GM12878 (cell line): ENCODE data around the gene CDRT15. TPM values are rescaled to one million over a fixed set of nuclear protein-coding genes. Genes with fewer than 3 reads are reported as not detected.

Source experiments
- ATAC-seq: fragments of 200-7000 bp; cut with Tn5 transposase; 3 replicates; pipeline ENCODE4 v1.9.1; 2020; ENCODE audit warnings: mild to moderate bottlenecking, moderate library complexity
- BruUV-seq: library from RNA; stranded (reverse); fragments of 400-500 nt; replicated peaks from 2 replicates; lab custom pipeline; 2021; lab: Mats Ljungman, UMichigan
- CTCF ChIA-PET: fragments of 300-600 bp; sonication (Branson Sonifier 250); formaldehyde crosslinking; extraction: SDS; loops from one replicate; lab custom pipeline; 2021; ENCODE audit warnings: inconsistent platforms; lab: Yijun Ruan, JAX
- POLR2A ChIA-PET: fragments of 350-600 bp; formaldehyde crosslinking; extraction: SDS; loops from one replicate; lab custom pipeline; 2021; ENCODE audit warnings: inconsistent platforms; lab: Charles Lee
- RAD21 ChIA-PET: fragments of 300-600 bp; sonication (Branson Sonifier 250); formaldehyde crosslinking; loops from one replicate; lab custom pipeline; 2023; ENCODE audit warnings: antibody characterized with exemption; ENCODE audit not compliant: unreplicated experiment; lab: Charles Lee
- SMC1A ChIA-PET: fragments of 300-600 bp; sonication (Branson Sonifier 250); formaldehyde crosslinking; loops from one replicate; lab custom pipeline; 2023; ENCODE audit not compliant: unreplicated experiment, uncharacterized antibody; lab: Charles Lee
- DNase-seq: peaks from one replicate; pipeline ENCODE4 v3.0.0-alpha.2; 2011; ENCODE audit warnings: low read depth, low spot score
- FAIRE-seq: peaks from 3 replicates; lab custom pipeline; 2011; peaks lifted over from hg19 to GRCh38; lab: Jason Lieb, UNC
- H2AFZ ChIP-seq: 2 replicates; pipeline ENCODE4 v1.6.0; 2011; ENCODE audit warnings: low read depth, low read length, control low read depth; ENCODE audit not compliant: control insufficient read depth
- H3K27ac ChIP-seq: 2 replicates; pipeline ENCODE4 v1.5.1; 2011; ENCODE audit warnings: control low read depth; ENCODE audit not compliant: control insufficient read depth, insufficient read depth
- H3K27me3 ChIP-seq, 2 experiments: replicated peaks in 1 of 2; 2 replicates each; pipeline versions ENCODE4 v1.6.0 to v1.6.1; 2011; ENCODE audit warnings: low read length in 1 of 2; ENCODE audit not compliant: control insufficient read depth in 2 of 2, insufficient read depth in 2 of 2
- H3K36me3 ChIP-seq, 2 experiments: 2 replicates each; pipeline ENCODE4 v1.5.1; 2011; ENCODE audit warnings: low read length in 1 of 2; ENCODE audit not compliant: control insufficient read depth in 2 of 2, insufficient read depth in 2 of 2
- H3K4me1 ChIP-seq: 2 replicates; pipeline ENCODE4 v1.6.1; 2011; ENCODE audit warnings: mild to moderate bottlenecking, low read length, moderate library complexity, mixed read lengths; ENCODE audit not compliant: control insufficient read depth, insufficient read depth
- H3K4me2 ChIP-seq: 2 replicates; pipeline ENCODE4 v1.6.0; 2011; ENCODE audit warnings: control low read depth; ENCODE audit not compliant: control insufficient read depth, insufficient read depth
- H3K4me3 ChIP-seq: fragments of 200-600 bp; sonication (generic); 2 replicates; pipeline ENCODE4 v1.5.1; 2016
- H3K79me2 ChIP-seq: 2 replicates; pipeline ENCODE4 v1.6.0; 2011; ENCODE audit warnings: low read length; ENCODE audit not compliant: control insufficient read depth, insufficient read depth
- H3K9ac ChIP-seq: 2 replicates; pipeline ENCODE4 v1.8.0; 2011; ENCODE audit warnings: low read length, control low read depth, mixed read lengths; ENCODE audit not compliant: control insufficient read depth, insufficient read depth
- H3K9me3 ChIP-seq: replicated peaks from 3 replicates; pipeline ENCODE4 v1.5.1; 2011; ENCODE audit warnings: mild to moderate bottlenecking, low read length; ENCODE audit not compliant: control insufficient read depth, insufficient read depth
- H4K20me1 ChIP-seq: 2 replicates; pipeline ENCODE4 v1.6.0; 2011; ENCODE audit not compliant: control insufficient read depth, insufficient read depth
- FOXK2 ChIP-seq: fragments of 450-650 bp; IDR thresholded peaks from 2 replicates; pipeline ENCODE4 v1.6.1; 2017; ENCODE audit warnings: mild to moderate bottlenecking, moderate library complexity
- HCFC1 ChIP-seq: fragments of 150-350 bp; IDR thresholded peaks from 2 replicates; pipeline ENCODE4 v1.6.1; 2014; ENCODE audit warnings: low read length
- IRF4 ChIP-seq: IDR thresholded peaks from 2 replicates; pipeline ENCODE4 v1.6.1; 2011; ENCODE audit warnings: low read depth, low read length
- KAT2A ChIP-seq: conservative IDR thresholded peaks from 2 replicates; pipeline ENCODE4 v1.6.1; 2011; ENCODE audit warnings: low read depth, low read length; ENCODE audit not compliant: control insufficient read depth
- KLF5 ChIP-seq: fragments of 450-650 bp; IDR thresholded peaks from 2 replicates; pipeline ENCODE4 v1.6.1; 2014; ENCODE audit warnings: mild to moderate bottlenecking; ENCODE audit not compliant: partially characterized antibody
- MYC ChIP-seq: IDR thresholded peaks from 2 replicates; pipeline ENCODE4 v1.6.1; 2011; ENCODE audit warnings: mild to moderate bottlenecking, low read length, moderate library complexity, inconsistent platforms; ENCODE audit not compliant: insufficient read depth, insufficient replicate concordance, insufficient read length, severe bottlenecking
- NR2F1 ChIP-seq: fragments of 450-650 bp; conservative IDR thresholded peaks from 2 replicates; pipeline ENCODE4 v1.6.1; 2017; ENCODE audit warnings: mild to moderate bottlenecking
- RBBP5 ChIP-seq: fragments of 200-600 bp; sonication (generic); conservative IDR thresholded peaks from 2 replicates; pipeline ENCODE4 v1.6.1; 2016
- RCOR1 ChIP-seq: conservative IDR thresholded peaks from 2 replicates; pipeline ENCODE4 v1.6.1; 2012; ENCODE audit warnings: low read depth, low read length, improper control_type of control experiment
- TCF3 ChIP-seq: IDR thresholded peaks from 2 replicates; pipeline ENCODE4 v1.6.1; 2012; ENCODE audit warnings: low read depth, mild to moderate bottlenecking, low read length, borderline replicate concordance; ENCODE audit not compliant: insufficient read depth
- ZNF384 ChIP-seq: IDR thresholded peaks from 2 replicates; pipeline ENCODE4 v1.6.1; 2012; ENCODE audit warnings: low read depth, mild to moderate bottlenecking, low read length, improper control_type of control experiment, borderline replicate concordance
- WGBS: methylation state at CpG from one replicate; pipeline ENCODE4 v1.1.6; 2016; ENCODE audit warnings: low lambda C conversion rate; ENCODE audit not compliant: insufficient replicate concordance, insufficient coverage; ENCODE audit errors: missing lambda C conversion rate; 5-methylcytosine and 5-hydroxymethylcytosine counted together
- in situ Hi-C: fragments of 300-500 bp; cut with MboI; formaldehyde crosslinking; loops from 9 replicates; pipeline ENCODE4 v1.14.3; 2018; ENCODE audit warnings: mixed read lengths
- intact Hi-C: fragments of 100-400 bp; cut with micrococcal nuclease; formaldehyde crosslinking; loops from one replicate; pipeline ENCODE4 v1.14.2; 2022; ENCODE audit not compliant: unreplicated experiment
- polyA plus RNA-seq, 11 experiments: library from polyadenylated mRNA; depleted of rRNA in 4 of 11; unstranded in 6 of 11; stranded (reverse) in 5 of 11; fragments of >200 nt; fragmentation: Nextera tagmentation in 4 of 11; fragmentation: Illumina TruSeq in 1 of 11; extraction: Ambion mirVana in 4 of 11; extraction: Trizol in 1 of 11; gene quantifications; 1 replicate in 1 of 11; 2 replicates in 10 of 11; pipeline versions ENCODE4 v1.2.1 to v1.2.3, GENCODE V29; 2011 to 2016; ENCODE audit warnings: inconsistent platforms in 2 of 11, missing spikeins in 2 of 11, low read depth in 1 of 11
- total RNA-seq, 4 experiments: library from RNA; depleted of rRNA in 3 of 4; stranded (reverse); fragments of >200 nt in 3 of 4; fragmentation: Illumina TruSeq in 1 of 4; extraction: Trizol in 1 of 4; gene quantifications; 2 replicates each; pipeline versions ENCODE4 v1.2.1 to v1.2.3, GENCODE V29; 2013 to 2021
- TF ChIP-seq, protein P1 (sequence below): IDR thresholded peaks from 2 replicates; pipeline ENCODE4 v1.6.1; 2012; ENCODE audit warnings: low read depth, low read length, improper control_type of control experiment
- TF ChIP-seq, protein P2 (sequence below): fragments of 450-650 bp; IDR thresholded peaks from 2 replicates; pipeline ENCODE4 v1.6.1; 2017; ENCODE audit warnings: mild to moderate bottlenecking, moderate library complexity
- TF ChIP-seq, protein P3 (sequence below): fragments of 450-650 bp; IDR thresholded peaks from 2 replicates; pipeline ENCODE4 v1.6.1; 2017; ENCODE audit warnings: antibody characterized with exemption, mild to moderate bottlenecking, moderate library complexity

Gene CDRT15
- total and polyA plus RNA-seq, 10 of the 15 experiments (the other 5 are each of a cell fraction or from before 2014, with no cell fraction given), result 0.29 TPM; not detected in 9

DNA sequence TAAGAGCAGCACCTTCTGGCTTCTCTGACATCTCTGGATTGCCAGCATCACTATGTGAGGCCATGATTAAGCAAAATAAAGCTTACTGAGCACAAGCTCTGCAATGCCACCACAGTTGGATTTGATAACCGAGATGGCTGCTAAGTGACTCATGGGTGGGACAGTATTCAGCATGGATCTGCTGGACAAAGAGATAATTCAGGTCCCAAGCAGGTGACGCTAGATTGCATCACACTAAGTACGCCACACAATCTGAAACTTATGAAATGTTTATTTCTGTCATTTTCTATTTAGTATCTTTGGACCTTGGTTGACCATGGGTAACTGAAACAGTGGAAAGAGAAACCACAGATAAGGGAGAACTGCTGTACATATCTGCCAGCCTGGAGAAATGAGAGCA is 27.4 kb downstream of the CDRT15 start (continued):
- no peak for TF ChIP-seq MYC

DNA sequence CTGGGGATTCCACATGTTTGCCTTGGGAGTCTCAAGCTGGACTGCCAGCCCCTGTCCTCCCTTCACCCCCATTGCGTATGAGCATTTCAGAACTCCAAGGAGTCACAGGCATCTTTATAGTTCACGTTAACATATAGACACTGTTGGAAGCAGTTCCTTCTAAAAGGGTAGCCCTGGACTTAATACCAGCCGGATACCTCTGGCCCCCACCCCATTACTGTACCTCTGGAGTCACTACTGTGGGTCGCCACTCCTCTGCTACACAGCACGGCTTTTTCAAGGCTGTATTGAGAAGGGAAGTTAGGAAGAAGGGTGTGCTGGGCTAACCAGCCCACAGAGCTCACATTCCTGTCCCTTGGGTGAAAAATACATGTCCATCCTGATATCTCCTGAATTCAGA is 28.9 kb downstream of the CDRT15 start:
- Histone ChIP-seq H3K9ac (no peak overlapping the region), H2AFZ (no peak overlapping the region), H3K27ac (no peak overlapping the region), H3K4me1 (no peaks in the 10 kb centered on the region), H3K36me3 (peaks cover 0 to 3% of the 10 kb centered on the region in 2 experiments; a peak in 3 of 4 replicates), H3K4me2 (no peak overlapping the region), H3K27me3 (no peaks in the 10 kb centered on the region), H3K4me3 (no peak overlapping the region), H3K9me3 (no peaks in the 10 kb centered on the region; the same call in 2 of the 3 replicates), H4K20me1 (no peaks in the 10 kb centered on the region), H3K79me2 (no peaks in the 10 kb centered on the region)
- WGBS, result 95% methylated on average over 5 of the region's 5 CpGs
- FAIRE-seq (no peak), DNase-seq (no peak), ATAC-seq (no peak)
- ChIA-PET POLR2A (no interaction called here), CTCF (no interaction called here), RAD21 (no interaction called here), SMC1A (no interaction called here)
- intact Hi-C loops (no loop called here), in situ Hi-C loops (no loop called here)
- no TSS peak for BruUV-seq
- no peak for TF ChIP-seq ZNF384
- no peak for TF ChIP-seq HCFC1
- TF ChIP-seq KAT2A, result no peak
- no peak for TF ChIP-seq KLF5
- TF ChIP-seq NR2F1, result no peak
- TF ChIP-seq, protein P1, sequence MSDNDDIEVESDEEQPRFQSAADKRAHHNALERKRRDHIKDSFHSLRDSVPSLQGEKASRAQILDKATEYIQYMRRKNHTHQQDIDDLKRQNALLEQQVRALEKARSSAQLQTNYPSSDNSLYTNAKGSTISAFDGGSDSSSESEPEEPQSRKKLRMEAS, result no peak
- TF ChIP-seq RBBP5, result no peak
- no peak for TF ChIP-seq RCOR1
- no peak for TF ChIP-seq TCF3
- TF ChIP-seq, protein P2, sequence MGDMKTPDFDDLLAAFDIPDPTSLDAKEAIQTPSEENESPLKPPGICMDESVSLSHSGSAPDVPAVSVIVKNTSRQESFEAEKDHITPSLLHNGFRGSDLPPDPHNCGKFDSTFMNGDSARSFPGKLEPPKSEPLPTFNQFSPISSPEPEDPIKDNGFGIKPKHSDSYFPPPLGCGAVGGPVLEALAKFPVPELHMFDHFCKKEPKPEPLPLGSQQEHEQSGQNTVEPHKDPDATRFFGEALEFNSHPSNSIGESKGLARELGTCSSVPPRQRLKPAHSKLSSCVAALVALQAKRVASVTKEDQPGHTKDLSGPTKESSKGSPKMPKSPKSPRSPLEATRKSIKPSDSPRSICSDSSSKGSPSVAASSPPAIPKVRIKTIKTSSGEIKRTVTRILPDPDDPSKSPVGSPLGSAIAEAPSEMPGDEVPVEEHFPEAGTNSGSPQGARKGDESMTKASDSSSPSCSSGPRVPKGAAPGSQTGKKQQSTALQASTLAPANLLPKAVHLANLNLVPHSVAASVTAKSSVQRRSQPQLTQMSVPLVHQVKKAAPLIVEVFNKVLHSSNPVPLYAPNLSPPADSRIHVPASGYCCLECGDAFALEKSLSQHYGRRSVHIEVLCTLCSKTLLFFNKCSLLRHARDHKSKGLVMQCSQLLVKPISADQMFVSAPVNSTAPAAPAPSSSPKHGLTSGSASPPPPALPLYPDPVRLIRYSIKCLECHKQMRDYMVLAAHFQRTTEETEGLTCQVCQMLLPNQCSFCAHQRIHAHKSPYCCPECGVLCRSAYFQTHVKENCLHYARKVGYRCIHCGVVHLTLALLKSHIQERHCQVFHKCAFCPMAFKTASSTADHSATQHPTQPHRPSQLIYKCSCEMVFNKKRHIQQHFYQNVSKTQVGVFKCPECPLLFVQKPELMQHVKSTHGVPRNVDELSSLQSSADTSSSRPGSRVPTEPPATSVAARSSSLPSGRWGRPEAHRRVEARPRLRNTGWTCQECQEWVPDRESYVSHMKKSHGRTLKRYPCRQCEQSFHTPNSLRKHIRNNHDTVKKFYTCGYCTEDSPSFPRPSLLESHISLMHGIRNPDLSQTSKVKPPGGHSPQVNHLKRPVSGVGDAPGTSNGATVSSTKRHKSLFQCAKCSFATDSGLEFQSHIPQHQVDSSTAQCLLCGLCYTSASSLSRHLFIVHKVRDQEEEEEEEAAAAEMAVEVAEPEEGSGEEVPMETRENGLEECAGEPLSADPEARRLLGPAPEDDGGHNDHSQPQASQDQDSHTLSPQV, result no peak
- TF ChIP-seq IRF4, result no peak
- no peak for TF ChIP-seq FOXK2
- TF ChIP-seq, protein P3, sequence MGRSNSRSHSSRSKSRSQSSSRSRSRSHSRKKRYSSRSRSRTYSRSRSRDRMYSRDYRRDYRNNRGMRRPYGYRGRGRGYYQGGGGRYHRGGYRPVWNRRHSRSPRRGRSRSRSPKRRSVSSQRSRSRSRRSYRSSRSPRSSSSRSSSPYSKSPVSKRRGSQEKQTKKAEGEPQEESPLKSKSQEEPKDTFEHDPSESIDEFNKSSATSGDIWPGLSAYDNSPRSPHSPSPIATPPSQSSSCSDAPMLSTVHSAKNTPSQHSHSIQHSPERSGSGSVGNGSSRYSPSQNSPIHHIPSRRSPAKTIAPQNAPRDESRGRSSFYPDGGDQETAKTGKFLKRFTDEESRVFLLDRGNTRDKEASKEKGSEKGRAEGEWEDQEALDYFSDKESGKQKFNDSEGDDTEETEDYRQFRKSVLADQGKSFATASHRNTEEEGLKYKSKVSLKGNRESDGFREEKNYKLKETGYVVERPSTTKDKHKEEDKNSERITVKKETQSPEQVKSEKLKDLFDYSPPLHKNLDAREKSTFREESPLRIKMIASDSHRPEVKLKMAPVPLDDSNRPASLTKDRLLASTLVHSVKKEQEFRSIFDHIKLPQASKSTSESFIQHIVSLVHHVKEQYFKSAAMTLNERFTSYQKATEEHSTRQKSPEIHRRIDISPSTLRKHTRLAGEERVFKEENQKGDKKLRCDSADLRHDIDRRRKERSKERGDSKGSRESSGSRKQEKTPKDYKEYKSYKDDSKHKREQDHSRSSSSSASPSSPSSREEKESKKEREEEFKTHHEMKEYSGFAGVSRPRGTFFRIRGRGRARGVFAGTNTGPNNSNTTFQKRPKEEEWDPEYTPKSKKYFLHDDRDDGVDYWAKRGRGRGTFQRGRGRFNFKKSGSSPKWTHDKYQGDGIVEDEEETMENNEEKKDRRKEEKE, result no peak
